DOHH2 (cell line): ENCODE results near the gene CLIC6.

ENCODE experiments used
- H3F3A ChIP-seq: fragments of 200-600 bp; sonication (generic), shearing (Covaris generic); 2 replicates; pipeline ENCODE4 v1.6.0; 2016; ENCODE audit warnings: antibody characterized with exemption, mild to moderate bottlenecking; ENCODE audit not compliant: control insufficient read depth, insufficient read depth
- H3K27ac ChIP-seq: fragments of 200-600 bp; sonication (generic); 2 replicates; pipeline ENCODE4 v1.5.1; 2014; ENCODE audit warnings: low read depth, mild to moderate bottlenecking, low read length, moderate library complexity
- H3K27me3 ChIP-seq: fragments of 200-600 bp; sonication (generic); 2 replicates; pipeline ENCODE4 v1.6.1; 2014; ENCODE audit warnings: mild to moderate bottlenecking, low read length, mixed read lengths; ENCODE audit not compliant: control insufficient read depth
- H3K36me3 ChIP-seq: fragments of 200-600 bp; sonication (generic); 2 replicates; pipeline ENCODE4 v1.6.1; 2014; ENCODE audit warnings: mild to moderate bottlenecking, low read length, moderate library complexity, mixed read lengths; ENCODE audit not compliant: control insufficient read depth
- H3K4me1 ChIP-seq: fragments of 200-600 bp; sonication (generic); 2 replicates; pipeline ENCODE4 v1.6.1; 2014; ENCODE audit warnings: mild to moderate bottlenecking, low read length, mixed read lengths; ENCODE audit not compliant: control insufficient read depth
- H3K4me2 ChIP-seq: fragments of 200-600 bp; sonication (generic); 2 replicates; pipeline ENCODE4 v1.6.0; 2014; ENCODE audit warnings: mild to moderate bottlenecking, low read length, moderate library complexity
- H3K4me3 ChIP-seq: fragments of 200-600 bp; sonication (generic); 2 replicates; pipeline ENCODE4 v1.5.1; 2014; ENCODE audit warnings: mild to moderate bottlenecking, low read length, mixed read lengths
- H3K79me2 ChIP-seq: fragments of 200-600 bp; sonication (generic); 2 replicates; pipeline ENCODE4 v1.6.1; 2014; ENCODE audit warnings: mild to moderate bottlenecking, low read length, mixed read lengths; ENCODE audit not compliant: control insufficient read depth
- H3K9me2 ChIP-seq: fragments of 200-600 bp; sonication (generic); replicated peaks from 2 replicates; pipeline ENCODE4 v1.6.1; 2014; ENCODE audit warnings: mild to moderate bottlenecking, low read length, mixed read lengths; ENCODE audit not compliant: control insufficient read depth
- H3K9me3 ChIP-seq: fragments of 200-600 bp; sonication (generic); 2 replicates; pipeline ENCODE4 v1.6.1; 2014; ENCODE audit warnings: antibody characterized with exemption, low read length, mixed read lengths; ENCODE audit not compliant: control insufficient read depth, insufficient read depth
- H4K20me1 ChIP-seq: fragments of 200-600 bp; sonication (generic); 2 replicates; pipeline ENCODE4 v1.6.0; 2014; ENCODE audit warnings: low read depth, mild to moderate bottlenecking, antibody characterized with exemption, low read length, moderate library complexity; ENCODE audit not compliant: control insufficient read depth, insufficient read depth
- CTCF ChIP-seq: fragments of 200-600 bp; sonication (generic); IDR thresholded peaks from one replicate; pipeline ENCODE4 v1.5.1; 2014; ENCODE audit warnings: antibody characterized with exemption, mild to moderate bottlenecking, low read depth, low read length; ENCODE audit not compliant: poor library complexity, severe bottlenecking
- EZH2phosphoT487 ChIP-seq: fragments of 200-600 bp; sonication (generic); IDR thresholded peaks from 2 replicates; pipeline ENCODE4 v1.6.1; 2017; ENCODE audit warnings: borderline replicate concordance, mild to moderate bottlenecking, antibody characterized with exemption, low read length, moderate library complexity, mixed read lengths

Gene CLIC6

GRCh38 chr21:34765619-34766018 is 96.8 kb downstream of the CLIC6 start:
- no peaks in the 10 kb centered on the region for H3F3A ChIP-seq
- H3K79me2 ChIP-seq: no peaks in the 10 kb centered on the region
- no peak overlapping the region for H3K4me2 ChIP-seq
- H3K27me3 ChIP-seq: peaks cover 8% of the 10 kb centered on the region; the same call in 1 of the 2 replicates
- H3K9me2 ChIP-seq: no peaks in the 10 kb centered on the region
- no peak for TF ChIP-seq EZH2phosphoT487
- TF ChIP-seq CTCF: no peak
- no peaks in the 10 kb centered on the region for H4K20me1 ChIP-seq
- no peaks in the 10 kb centered on the region for H3K4me1 ChIP-seq
- H3K27ac ChIP-seq: no peak overlapping the region
- H3K36me3 ChIP-seq: no peaks in the 10 kb centered on the region
- H3K4me3 ChIP-seq: no peak overlapping the region
- H3K9me3 ChIP-seq: no peaks in the 10 kb centered on the region

DNA sequence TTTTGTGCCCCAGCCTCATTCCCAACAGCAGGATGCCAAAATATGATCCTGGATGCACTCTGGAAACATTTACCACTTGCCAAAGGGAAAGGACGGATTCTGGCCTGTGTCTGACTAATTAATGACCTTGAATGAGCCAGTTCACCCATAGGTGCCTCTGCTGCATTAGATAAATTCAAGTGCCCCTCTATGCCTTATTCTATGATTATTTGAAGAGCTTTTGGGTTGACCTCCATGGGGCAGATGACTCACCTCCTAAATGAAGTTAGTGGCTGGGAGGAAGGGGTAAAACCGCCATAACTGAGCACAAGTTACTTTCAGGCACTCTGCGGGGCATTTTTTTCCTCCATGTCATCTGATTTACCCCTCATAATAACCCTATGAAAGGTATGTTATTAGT is 98.1 kb downstream of the CLIC6 start:
- H4K20me1 ChIP-seq: no peaks in the 10 kb centered on the region
- H3K79me2 ChIP-seq: no peaks in the 10 kb centered on the region
- TF ChIP-seq EZH2phosphoT487 (no peak), CTCF (no peak)
- no peaks in the 10 kb centered on the region for H3K36me3 ChIP-seq
- H3K4me1 ChIP-seq: no peaks in the 10 kb centered on the region
- H3F3A ChIP-seq: no peaks in the 10 kb centered on the region
- no peak overlapping the region for H3K4me2 ChIP-seq
- H3K27ac ChIP-seq: no peak overlapping the region
- H3K9me2 ChIP-seq: no peaks in the 10 kb centered on the region
- H3K4me3 ChIP-seq: no peak overlapping the region
- no peaks in the 10 kb centered on the region for H3K9me3 ChIP-seq
- H3K27me3 ChIP-seq: peaks cover 13% of the 10 kb centered on the region
